Ishikawa (cell line): ENCODE data around the gene SGO2.

ENCODE experiments used
- CEBPB ChIP-seq: IDR thresholded peaks from 2 replicates; pipeline ENCODE4 v1.6.1; 2012
- EP300 ChIP-seq: IDR thresholded peaks from 2 replicates; pipeline ENCODE4 v1.6.1; 2012; ENCODE audit warnings: borderline replicate concordance
- RAD21 ChIP-seq: IDR thresholded peaks from 2 replicates; pipeline ENCODE4 v1.6.1; 2012; ENCODE audit warnings: low read depth
- REST ChIP-seq: IDR thresholded peaks from 2 replicates; pipeline ENCODE4 v1.6.1; 2012; ENCODE audit warnings: low read depth, mild to moderate bottlenecking
- TEAD4 ChIP-seq: IDR thresholded peaks from 2 replicates; pipeline ENCODE4 v1.6.1; 2012

DNA sequence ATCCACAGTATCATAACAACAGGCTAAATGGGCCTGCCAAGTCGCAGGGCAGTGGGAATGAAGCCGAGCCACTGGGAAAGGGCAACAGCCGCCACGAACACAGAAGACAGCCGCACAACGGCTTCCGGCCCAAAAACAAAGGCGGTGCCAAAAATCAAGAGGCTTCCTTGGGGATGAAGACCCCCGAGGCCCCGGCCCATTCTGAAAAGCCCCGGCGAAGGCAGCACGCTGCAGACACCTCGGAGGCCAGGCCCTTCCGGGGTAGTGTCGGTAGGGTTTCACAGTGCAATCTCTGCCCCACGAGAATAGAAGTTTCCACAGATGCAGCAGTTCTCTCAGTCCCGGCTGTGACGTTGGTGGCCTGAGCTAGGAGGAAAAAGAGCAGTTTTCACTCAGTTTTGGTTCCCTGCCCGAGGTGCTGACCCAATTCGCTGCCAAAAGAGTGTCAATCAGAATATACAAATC is 48.3 kb upstream of the SGO2 start:
- TF ChIP-seq REST (no peak), TEAD4 (no peak), RAD21 (no peak), EP300 (no peak), CEBPB (no peak)
